GM18498 (cell line): ENCODE measurements around the gene WDR88.
A peak's percentile ranks its signal among the peaks of the same experiment; 100 is the strongest.

ENCODE experiments used
- ATAC-seq: cut with Tn5 transposase; IDR thresholded peaks from one replicate; pipeline ENCODE4 v1.9.1; 2021; ENCODE audit warnings: mild to moderate bottlenecking, moderate library complexity; ENCODE audit not compliant: unreplicated experiment

WDR88 gene

GRCh38 chr19:33132021-33132420 lies at the start of gene WDR88:
TSS of gene WDR88 (plus strand) at chr19:33132114. CDS start at chr19:33132170, 56 bp downstream.
- ATAC-seq, result no peak

- ATAC-seq, result no peak
These were observed 46.3 kb upstream of the WDR88 start for GRCh38 chr19:33085570-33086128.

GRCh38 chr19:33086955-33087354 lies 45.0 kb upstream of the WDR88 start:
- no peak for ATAC-seq

- ATAC-seq, result no peak
These were observed 42.9 kb upstream of the WDR88 start for GRCh38 chr19:33089010-33089409.

- ATAC-seq, result no peak
These were observed 41.7 kb upstream of the WDR88 start for GRCh38 chr19:33090179-33090578.

GRCh38 chr19:33093420-33094210 lies 38.3 kb upstream of the WDR88 start:
- no peak for ATAC-seq

GRCh38 chr19:33094436-33095067 lies 37.4 kb upstream of the WDR88 start:
- ATAC-seq, result no peak

GRCh38 chr19:33096005-33096404 lies 35.9 kb upstream of the WDR88 start:
- ATAC-seq, result no peak

- no peak for ATAC-seq
These were observed 33.8 kb upstream of the WDR88 start for GRCh38 chr19:33098055-33098534.

GRCh38 chr19:33100894-33101644 lies 30.8 kb upstream of the WDR88 start:
- ATAC-seq, result no peak

- no peak for ATAC-seq
These were observed 29.0 kb upstream of the WDR88 start for GRCh38 chr19:33102893-33103292.

GRCh38 chr19:33108161-33108560 lies 23.8 kb upstream of the WDR88 start:
- ATAC-seq, result no peak

- no peak for ATAC-seq
These were observed 21.6 kb upstream of the WDR88 start for GRCh38 chr19:33110137-33110910.

- ATAC-seq, result no peak
These were observed 20.3 kb upstream of the WDR88 start for GRCh38 chr19:33111587-33111986.

GRCh38 chr19:33114312-33114711 lies 17.6 kb upstream of the WDR88 start:
- no peak for ATAC-seq

- ATAC-seq, result no peak
These were observed 14.4 kb upstream of the WDR88 start for GRCh38 chr19:33117501-33117900.

- ATAC-seq, result no peak
These were observed 13.3 kb upstream of the WDR88 start for GRCh38 chr19:33118643-33119042.

- no peak for ATAC-seq
These were observed 7.5 kb upstream of the WDR88 start for GRCh38 chr19:33124207-33125098.

GRCh38 chr19:33125929-33126388 lies 6.0 kb upstream of the WDR88 start:
- peak; percentile 63 for ATAC-seq
